Right forelimb (tissue), 1 donor: ENCODE data around the gene MTRFR.
"Not testable (repeated sequence)": the region's sequence is repeated elsewhere in the genome, so short reads cannot be mapped to it uniquely, and the experiment has no call there.

Experiments used
- DNase-seq: peaks from one replicate; pipeline ENCODE4 v3.0.0-alpha.2; 2018

The MTRFR gene

DNA sequence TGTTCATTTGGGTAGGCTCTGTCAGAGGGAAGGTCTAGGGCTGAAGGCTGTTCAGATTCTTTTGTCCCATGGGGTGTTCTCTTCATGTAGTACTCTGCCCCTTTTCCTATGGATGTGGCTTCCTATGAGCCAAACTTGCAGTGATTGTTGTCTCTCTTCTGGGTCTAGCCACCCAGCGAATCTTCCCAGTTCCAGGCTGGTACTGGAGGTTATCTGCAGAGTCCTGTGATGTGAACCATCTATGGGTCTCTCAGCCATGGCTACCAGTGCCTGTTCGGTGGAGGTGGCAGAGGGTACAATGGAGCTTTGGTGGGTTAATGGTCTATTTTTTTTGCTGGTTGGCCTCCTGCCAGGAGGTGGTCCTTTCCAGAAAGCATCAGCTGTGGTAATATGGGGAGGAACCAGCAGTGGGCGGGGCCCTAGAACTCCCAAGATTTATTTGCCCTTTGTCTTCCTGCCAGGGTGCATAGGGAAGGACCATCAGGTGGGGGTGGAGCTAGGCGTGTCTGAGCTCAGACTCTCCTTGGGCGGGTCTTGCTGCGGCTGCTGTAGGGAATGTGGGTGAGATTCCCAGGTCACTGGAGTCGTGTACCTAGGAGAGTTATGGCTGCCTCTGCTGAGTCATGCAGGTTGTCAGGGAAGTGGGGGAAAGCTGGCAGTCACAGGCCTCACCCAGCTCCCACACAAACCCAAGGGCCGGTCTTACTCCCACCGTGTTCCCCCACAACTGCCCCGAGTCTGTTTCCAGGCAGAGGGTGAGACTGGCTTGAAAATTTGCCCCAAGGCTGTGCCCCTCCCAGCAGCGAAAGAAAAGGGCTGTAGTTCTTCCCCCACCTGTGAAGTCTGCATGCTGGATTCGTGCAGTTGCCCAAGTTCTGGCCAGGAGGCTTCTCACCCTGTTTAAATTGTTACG lies 17.5 kb downstream of the MTRFR start:
- no peak for DNase-seq

DNA sequence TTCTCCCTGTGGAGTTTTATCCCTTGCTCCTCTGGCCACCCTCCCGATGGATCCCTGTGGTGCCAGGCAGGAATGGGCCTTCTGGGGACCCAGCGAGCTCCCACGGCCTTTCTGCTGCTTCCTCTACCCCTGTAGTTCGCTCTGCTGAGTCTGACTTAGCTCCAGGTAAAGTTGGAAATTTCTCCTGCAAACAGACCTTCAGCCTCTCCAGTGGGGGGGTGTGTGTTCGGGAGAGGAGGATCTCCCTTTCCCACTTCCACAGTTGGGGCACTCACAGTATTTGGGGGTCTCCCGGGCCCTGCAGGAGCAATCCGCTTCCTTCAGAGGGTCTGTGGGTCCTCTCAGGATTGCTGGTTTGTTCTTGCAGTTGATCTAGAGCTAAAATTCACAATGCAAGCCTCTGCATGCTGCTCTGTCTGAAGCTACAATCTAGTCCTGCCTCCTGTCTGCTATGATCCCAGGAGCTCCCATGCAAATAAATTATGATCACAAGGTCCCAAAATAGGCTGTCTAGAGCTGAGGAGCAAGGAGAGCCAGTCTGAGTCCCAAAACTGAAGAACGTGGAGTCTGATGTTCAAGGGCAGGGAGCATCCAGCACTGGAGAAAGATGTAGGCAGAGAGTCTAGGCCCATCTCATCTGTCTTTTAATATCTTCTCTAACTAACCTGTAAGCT lies 18.3 kb downstream of the MTRFR start:
- DNase-seq, result no peak

DNA sequence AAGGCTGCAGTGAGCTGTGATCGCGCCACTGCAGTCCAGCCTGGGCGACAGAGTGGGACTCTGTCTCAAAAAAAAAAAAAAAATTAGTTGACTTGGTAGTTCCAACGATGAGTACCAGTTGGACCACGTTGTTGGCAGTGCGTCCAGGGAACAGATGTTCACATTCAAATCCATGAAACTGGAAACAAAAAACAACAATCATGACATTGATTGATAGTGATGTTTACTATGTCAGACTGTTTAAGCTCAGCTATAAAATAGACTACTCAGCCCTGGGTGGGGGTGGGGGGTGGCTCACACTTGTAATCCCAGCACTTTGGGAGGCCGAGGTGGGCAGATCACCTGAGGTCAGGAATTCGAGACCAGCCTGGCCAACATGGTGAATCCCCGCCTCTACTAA lies 19.1 kb downstream of the MTRFR start:
- not testable (repeated sequence) for DNase-seq

DNA sequence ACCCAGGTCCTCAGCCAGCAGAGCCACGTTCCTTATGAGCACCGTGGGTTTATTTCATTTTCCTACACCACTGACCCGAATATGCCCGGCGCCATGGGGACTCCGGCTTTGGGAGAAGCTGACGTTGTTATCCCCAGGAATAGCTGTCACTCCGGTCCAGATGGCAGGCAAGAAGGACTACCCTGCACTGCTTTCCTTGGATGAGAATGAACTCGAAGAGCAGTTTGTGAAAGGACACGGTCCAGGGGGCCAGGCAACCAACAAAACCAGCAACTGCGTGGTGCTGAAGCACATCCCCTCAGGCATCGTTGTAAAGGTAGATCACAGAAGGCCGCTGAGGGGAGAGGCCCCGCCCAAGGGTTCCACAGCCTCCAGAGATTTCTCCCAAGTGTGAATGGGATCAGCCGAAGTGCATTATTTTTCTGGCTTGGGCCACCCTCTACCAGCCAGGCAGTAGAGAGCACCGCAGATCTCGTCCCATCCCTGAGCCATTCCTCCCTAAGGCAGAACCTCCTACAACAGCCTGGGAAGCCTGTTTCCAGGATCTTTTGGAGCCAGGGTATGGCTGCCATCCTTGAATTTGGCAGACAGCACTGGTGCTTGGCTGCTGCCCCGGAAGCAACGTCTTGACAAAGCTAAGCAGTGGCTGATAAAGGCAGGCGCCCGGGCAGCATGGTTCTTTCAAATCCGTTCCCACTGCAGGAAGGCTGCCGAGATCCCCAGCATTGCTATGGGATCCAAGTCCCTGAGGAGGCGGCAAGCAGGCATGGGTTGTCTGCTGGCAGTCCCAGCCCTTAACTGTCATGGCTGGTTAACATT lies 20.6 kb downstream of the MTRFR start:
- DNase-seq, result no peak

DNA sequence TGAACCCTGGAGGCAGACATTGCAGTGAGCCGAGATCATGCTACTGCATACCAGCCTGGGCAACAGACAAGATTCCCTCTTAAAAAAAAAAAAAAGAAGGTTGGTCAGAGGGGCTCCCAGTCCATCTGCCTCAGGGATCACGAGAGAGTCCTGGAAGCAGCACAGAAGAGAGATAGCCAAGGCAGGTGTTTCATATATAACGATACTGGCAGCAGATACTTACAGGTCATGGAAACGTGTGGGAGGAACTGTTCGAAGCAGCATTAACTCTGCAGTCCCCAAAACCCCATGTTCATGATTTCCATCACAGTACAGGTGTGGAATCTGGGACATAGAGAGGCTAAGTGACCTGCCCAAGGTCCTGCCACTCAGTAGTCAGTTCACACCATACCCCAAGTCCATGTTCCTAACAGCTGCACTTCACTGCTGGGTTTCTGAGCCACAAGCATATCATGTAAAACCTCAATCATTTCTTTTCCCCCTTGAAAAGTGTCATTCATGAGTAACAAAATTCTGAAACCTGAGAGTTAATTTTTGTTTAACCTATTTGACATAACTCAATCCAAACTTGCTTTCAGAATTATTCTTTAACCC lies 21.7 kb downstream of the MTRFR start:
- DNase-seq, result no peak

DNA sequence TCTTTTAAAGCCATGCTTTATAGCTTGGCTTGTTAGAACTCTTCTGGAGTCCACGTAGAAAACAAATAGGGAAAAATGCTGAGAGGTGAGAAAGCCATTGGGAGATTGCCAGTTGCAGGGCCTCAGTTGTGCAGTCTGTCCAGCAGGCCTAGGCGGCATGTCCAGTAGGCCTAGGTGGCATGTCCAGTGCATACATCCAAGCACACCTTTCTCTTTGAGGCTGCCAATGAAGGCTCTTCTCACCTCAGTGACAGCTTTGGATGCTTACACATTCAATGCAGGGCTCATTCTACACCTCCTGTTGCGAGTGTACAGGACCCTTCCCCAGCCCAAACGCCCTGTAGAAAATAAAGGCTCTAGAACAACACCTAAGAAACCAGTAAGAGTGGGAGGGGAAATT lies 25.4 kb downstream of the MTRFR start:
- no peak for DNase-seq

DNA sequence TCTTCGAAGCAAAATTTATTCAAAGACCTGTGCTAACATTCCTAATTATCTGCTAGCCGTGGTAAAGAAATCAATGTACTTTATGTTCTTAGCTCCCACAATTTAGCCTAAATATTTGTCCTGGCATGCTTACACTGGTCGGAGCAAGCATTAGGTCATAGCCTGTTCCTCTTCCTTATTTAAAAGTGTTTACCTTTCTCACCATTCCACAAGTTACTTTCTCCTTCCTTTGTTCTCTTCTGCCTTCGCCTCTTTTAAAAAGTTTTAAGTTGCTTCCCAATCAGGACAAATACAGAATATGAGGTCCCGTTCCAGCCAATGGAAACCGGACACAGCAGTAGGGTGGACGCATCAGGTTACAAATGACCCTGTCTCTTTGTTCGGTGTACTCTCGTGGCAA lies 26.8 kb downstream of the MTRFR start:
- no peak for DNase-seq

DNA sequence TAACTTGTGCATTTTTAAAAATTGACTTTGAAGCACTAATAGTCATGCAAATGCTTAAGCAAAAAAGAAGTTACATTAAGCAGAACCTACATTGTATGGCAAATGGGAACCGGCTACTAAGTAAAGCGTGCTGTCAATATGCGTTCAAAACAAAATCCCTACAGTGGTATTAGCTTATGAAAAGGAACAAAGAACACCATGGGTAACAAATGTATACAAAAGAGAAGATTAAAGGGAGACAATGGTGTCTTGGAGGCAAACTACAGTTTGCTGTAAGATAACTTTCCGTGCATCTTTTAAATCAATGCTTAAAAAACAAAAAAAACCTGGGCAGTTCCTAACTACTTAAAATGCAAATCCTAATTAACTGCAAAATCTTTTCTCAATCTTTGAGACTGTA lies 28.0 kb downstream of the MTRFR start:
- DNase-seq, result no peak

DNA sequence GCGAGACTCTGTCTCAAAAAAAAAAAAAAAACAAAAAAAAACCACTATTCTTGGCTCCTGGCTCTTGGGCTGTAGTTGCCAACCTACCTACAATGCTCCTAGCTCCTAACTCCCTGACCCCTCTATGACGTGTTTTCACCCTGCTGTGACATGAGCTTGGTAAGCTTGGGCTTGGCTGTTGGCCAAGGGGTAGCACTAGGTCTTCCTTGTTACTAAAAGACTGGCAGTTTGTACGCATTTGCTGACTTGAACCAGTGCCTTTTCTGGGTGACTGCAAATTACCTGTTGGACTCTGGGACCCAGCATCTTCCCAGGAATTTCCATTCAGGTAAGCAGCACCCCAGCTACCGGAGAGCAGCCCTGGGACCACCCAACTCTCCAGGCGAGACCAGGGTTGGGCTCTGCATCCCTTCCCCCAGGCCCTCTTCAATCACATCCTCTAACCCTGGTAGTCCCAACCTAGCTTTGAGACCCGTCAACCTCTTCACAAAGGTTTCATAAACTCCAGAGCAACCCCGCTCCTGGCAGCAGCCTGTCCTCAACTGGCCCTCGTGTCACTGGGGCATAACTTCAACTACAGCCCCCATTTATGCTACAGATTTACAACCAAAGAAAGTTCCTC lies 30.1 kb downstream of the MTRFR start:
- DNase-seq, result no peak

DNA sequence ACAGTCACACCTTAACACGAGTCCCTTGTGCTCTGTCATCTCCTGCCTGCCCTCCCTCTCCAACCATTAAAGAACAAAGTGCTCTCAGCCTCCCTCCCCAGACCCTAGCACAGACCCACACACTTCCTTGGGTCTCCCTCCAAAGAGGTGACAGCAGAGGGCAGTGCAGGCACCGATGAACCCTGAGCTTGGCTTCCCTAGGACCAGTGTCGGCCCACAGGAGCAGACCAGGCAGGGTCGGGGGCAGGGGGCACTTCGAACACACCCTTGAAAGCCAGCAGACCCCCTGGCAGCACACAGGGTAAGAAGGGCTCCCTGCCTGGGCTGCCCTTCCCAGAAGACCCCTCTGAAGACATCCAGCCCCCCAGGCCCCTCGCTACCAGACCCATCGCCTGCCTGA lies 31.4 kb downstream of the MTRFR start:
- no peak for DNase-seq

DNA sequence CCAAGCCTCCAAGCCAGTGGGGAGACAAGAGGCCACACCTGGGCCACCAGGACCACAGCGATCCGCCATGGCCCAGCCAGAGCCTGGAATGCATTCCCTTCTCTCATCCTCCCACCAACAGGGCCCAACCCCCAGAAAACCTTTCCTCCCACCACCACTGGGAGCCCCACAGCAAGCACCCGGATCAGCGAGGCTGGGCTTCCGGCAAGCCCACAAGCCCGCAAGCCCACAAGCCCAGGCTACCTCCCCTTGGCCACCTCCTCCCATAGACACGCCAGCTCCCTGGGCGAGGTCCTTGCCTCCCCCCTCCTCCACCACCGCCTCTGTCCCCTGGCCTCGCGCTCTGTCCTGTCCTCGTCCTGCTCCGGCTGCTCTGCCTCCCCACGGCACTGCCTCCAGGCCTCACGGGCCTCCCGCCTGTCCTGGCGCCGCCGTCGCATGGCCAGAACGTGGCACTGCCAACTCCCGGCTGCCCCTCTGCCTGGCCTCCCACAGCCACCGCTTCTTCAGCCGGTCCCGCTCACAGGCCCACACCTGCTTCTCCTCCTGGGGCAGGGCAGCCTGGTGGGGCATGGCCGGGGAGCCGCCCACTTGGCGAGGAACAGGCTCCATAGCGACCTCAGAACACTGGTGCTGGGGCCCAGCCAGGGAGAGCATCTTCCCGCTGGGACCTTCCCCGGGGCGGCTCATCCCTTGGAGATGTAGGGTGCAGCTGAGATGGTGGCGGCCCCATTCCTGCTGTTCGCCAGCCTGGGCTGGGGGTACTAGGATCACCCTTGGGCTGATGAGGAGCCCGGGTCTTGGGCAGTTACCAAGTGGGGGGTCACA lies 32.8 kb downstream of the MTRFR start:
- DNase-seq, result no peak

DNA sequence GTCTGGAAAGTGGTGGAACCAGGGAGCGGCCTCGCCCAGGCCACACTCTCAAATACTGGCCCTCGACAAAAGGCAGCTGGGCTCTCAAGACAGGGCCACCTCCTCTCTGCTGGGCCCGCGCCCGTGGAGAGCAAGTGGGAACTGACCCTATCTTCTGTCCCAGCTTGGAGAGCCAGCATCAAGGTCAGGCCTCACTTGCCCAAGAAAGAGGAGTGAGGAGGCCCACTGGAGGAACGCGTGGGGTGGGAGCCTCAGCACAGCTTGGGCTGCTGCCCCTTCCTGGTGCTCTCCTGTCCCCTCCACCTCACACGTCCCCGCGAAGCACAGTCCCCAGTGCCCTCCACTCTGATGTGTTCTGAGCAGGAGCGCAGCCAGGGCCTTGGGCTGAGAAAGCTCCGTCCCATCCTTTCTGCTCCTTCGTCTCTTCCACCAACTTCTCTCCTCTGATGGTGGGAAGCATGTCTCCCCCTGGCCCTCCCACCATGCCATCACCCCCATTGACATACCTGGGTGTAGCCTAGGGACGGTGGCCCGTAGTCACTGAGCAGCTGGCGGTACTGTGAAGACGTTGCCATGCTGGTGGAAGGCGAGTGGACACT lies 33.5 kb downstream of the MTRFR start:
- DNase-seq, result no peak

DNA sequence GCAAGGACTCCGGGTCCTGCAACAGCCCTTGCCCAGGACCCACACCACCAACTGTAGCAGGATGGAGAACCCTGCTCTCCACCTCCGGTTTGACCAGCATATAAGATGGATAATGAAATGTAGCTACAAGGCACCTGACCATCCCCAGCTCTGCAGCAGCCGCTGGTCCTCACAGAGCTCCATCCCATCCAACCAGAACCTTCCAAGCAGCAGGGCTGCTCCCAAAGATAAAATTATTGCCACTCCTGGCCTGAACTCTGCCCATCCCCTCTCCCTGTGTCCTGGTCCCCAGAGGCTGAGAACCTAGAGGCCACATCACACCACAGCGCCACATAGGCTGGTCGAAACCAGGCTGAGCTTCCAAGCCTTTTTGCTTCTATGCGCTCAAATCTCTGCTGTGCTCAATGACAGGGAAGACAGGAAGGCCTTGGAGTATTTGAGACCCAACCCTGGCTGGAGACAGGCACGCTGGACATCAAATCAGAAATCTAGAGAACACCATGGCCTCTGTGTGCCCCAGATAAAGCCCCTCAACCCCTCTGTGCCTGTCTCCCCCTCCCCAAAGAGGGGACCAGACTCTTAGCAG lies 34.2 kb downstream of the MTRFR start:
- no peak for DNase-seq

DNA sequence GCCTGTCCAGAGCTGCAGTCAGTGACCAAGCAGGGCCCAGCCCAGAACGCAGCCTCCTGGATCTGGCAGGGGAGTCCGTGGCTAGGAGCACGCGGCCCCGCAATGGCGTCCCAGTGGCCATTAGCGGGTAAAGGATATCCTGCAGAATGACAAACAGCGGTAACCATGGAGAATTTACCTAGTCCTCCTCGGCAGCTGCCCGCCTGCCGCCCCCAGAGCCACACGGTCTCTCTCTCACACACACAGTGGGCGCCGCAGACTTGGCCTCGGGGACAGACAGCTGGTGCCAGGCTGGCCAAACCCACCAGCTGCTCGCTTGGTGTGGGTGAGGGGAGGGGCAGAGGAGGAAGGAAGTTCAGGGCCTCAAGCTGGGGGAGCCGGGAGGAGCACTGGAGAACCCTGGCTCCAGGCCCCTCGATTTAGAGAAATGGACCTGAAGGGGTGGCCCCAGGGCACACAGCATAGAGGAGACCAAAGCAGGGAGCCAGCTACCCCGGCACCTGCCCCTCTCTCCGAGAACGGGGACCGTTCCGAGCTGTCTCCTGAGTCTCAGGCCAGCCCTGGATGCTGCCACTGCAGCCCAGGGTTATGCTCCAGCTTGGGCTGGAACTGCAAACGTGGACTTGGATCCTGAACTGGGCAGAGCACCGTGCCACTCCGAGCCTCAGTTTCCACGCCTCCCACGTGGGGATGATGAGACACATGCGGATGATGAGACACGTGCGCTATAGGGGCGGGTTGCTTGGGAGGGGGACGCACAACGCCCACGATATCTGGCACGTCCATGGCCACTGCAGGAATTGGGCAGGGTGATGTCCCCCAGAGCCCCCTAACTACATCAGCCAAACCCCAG lies 35.0 kb downstream of the MTRFR start:
- DNase-seq, result peak; percentile 81

DNA sequence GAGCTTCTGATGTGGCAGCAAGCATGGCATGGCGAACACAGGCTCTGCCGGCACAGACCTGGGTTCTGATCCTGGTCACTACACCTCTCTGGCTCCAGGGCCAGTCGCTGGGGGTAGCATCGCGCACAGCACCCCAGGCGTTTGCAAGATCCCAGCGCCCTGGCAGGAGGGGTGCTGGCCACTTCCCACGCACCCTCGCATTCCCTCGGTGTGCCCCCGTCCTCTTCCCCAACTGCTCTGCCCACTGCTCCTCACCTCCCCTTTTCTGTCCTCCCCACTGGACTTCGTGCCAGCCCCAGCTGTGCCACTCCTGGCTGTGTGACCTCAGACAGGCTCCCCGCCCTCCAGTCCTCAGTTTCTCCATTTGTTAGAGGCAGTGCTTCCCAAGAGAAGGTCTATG lies 35.6 kb downstream of the MTRFR start:
- no peak for DNase-seq

DNA sequence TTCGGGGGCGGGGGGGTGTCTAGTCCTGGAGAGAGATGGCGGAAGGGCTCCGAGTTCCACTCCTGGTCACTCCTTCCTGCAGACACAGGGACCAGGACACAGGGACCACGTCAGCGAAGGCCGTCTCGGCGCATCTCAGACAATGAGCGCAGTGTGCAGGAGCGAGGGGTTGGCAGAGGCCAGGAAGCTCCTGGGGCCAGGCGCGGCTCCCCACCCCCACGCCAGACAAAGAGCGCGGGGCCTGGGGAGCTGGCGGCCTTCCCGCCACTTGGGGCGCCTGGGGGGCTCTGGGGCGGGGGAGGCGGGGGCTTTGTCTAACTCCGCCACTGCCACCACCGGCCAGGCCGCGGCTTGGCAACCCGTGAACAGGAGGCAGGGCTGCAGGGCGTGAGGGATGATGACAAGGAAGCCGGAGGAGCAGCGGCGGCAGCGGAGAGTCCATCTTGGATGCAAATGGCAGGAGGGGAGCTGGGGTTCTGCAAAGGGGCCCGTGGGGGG lies 36.2 kb downstream of the MTRFR start:
- DNase-seq, result peak; percentile 89

DNA sequence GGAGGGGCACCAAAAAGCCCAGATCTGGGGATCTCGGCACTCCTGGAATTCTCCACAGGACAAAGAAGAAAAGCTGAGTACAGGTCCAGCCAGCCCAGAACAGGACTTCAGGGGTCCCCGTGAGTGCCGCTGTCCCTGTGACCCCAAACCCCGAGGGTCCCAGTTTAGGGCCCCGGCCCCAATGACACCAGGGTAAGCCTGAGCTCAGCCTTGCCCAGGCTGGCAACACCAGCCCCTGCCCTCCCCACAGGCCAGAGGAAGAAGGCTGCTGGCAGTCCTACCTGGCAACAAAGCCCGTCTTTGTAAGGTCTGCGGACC lies 36.6 kb downstream of the MTRFR start:
- no peak for DNase-seq

DNA sequence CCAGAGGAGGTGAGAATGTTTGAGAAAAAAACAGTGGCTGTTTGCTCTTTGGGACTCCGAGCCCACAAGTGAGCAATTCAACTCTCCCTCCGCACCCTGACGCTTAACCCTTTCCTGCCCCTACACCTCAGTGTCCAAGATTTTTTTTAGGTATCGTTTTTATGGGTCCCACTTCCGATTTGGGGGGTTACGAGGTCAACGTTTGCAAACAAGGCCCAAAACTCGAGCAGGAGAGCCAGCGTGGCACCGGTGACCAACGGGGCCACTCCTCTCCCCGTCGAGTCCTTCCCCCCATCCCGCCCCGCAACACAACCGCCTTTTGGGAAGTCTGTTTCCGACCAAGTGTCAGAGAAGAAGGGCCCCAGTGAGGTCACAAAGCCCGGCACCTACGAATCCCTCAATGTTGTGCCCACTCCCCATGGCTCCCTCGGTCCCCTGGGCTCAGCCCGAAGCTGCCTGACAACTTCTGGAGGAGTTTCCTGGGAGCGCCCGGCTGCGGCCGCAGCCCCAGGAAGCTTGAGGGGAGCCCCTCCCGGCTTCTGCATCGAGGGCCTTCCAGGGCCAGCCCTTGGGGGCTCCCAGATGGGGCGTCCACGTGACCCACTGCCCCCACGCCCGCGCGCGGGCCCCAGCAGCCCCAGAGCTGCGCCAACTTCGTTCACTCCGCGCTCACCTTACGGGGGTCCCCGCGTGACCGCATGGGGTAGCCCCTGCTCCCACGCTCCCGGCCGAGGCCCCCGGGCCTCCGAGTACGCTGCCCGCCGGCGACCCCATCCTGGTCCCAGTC lies 37.2 kb downstream of the MTRFR start:
- DNase-seq, result peak; percentile 70
